Stimulated activated CD4-positive, alpha-beta T cell treated with anti-CD3 and anti-CD28 coated beads, TNF-alpha, amount 100 ng/mL, for 48 hours (primary cell): ENCODE data around the gene PPP1R9A.

ENCODE experiments used
- DNase-seq, 3 donors: peaks; one replicate each; pipeline ENCODE4 v3.0.0-alpha.2; 2020; ENCODE audit warnings: low read depth in 3 of 3

Gene PPP1R9A

DNA sequence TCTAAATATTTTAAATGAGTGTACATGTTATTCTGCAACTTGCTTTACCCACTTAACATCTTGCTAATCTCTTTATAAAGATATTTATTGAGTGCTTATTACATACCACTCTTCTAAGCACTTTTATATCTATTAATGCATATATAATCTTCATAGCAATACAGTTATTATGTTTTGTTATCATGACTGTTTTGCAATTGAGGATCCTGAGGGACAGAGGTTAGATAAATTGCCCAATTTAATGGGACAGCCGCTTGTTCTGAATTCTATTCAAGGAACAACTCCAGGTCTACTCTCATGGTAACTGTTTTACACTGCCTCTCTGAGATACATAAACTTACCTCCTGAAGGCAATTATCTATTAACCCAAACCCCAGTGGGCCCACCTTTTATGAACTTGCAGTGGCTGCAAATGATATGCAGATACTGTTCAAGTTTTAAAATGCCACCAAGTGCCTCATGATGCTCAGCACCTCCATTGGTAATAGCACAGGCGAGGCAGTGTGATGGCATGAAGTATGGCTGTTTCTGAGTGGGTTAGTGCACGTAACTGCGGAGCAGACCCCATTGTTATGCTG lies 356.5 kb downstream of the PPP1R9A start:
- DNase-seq, result no peak

DNA sequence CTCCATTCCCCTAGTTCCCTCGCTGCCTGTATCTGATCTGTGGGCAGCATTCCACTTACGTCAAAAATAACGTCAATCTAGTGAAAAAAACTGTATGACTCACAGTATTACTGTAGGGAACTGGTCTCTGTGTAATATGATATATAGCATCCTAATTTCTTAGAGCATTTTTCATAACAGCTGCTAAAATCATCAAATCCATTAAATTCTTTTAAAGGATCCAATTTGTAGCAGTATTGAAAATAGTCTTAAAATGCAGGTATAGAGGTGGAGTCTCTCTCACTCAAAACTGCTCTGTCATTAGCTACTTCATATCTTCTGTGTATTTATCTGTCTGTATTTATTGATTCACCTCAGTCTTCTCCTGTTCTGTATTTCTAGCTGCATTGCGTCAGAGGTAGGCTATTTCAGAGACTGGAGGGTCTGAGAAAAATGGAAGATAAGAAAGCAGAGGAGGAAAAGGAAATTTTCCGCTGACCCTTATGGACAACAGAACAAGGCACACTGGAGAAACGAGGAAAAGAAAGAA lies 357.0 kb downstream of the PPP1R9A start:
- DNase-seq, result no peak

DNA sequence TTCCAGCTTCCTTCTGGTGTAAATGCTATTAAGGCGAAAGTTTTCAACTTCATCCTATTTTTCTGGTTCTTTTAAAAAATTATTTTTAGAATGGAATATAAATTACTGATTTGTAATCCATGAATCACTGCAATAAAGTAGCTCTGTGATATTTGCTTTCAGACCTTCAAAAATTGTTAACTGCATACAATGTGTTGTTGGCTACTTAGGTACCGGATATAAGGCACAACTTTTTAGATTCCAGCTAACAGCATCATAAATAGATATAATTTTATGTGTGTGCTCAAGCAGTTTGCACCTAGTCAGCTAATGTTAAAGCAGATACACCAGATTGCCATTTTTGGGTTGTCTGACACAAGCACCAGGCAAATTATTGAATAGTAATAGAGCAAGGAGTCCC lies 358.2 kb downstream of the PPP1R9A start:
- no peak for DNase-seq

DNA sequence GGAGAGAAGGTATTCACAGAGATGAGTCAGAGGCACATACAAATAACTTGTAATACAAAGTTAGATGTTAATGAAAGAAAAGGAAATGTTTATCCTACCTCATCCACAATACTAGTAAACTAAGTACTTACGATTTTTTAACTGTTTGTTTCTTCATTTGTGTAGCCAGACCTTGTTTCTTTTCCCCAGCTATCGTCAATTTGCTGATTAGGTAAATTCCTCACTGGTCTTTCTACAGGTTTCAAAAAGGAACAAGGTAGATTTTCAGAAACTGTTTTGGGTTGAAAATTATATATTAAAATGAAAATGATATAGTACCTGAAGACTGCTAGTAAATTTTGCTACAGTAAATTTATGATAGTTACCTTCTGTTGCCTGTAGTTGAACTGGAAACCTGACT lies 360.4 kb downstream of the PPP1R9A start:
- no peak for DNase-seq

DNA sequence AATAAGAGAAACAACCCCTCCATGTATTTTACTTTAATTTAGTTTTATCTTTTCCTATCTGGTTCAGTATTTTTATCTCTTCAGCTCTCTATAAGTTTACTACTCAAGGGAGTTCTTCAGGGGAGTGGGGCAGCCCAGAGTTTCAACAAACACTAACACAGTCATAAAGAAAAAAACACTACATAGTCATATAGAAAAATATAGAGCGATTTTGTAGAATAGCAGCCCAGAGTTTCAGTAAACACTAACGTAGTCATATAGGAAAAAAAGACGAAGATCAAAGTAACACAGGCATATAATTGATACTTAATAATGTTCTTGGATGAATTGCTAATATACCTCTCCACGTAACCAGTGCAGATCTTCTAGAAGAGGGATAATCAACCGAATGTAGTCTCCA lies 362.2 kb downstream of the PPP1R9A start:
- no peak for DNase-seq

DNA sequence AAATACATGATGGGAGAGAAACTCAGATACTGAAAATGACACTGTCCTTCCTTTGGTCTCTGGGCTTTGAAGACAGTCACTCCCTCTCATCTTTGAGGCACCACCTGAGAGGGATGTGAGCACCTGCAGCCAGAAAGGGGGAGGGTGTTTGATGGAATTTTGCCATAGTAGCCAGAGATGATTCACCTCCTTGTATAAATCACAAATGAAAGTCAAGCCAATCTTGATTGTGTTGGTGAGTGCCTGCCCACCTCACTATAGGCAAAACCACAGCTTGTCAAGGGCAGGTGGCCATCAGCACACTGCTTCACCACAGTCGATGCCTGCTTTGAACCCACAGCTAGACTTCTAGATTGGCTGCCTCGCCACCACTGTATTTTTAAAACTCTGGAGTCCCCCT lies 368.7 kb downstream of the PPP1R9A start:
- no peak for DNase-seq

DNA sequence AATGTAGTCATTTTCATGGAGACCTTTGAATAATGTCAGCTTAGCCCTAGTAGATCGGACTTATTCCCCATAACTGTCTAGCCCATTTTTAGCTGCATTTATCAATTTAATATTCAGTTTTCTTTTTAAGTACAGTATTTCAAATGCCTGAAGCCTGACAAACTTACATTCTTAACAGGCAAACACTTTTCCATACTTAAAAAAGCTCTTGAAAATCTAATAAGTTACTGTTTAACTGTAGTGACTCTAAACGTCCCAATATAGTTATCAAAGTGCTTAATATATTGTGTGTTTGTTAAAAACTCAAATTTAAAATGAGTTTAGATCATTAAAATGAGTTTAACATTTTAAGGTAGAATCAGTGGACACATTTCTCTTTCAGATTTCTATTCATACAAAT lies 372.0 kb downstream of the PPP1R9A start:
- DNase-seq, result no peak

DNA sequence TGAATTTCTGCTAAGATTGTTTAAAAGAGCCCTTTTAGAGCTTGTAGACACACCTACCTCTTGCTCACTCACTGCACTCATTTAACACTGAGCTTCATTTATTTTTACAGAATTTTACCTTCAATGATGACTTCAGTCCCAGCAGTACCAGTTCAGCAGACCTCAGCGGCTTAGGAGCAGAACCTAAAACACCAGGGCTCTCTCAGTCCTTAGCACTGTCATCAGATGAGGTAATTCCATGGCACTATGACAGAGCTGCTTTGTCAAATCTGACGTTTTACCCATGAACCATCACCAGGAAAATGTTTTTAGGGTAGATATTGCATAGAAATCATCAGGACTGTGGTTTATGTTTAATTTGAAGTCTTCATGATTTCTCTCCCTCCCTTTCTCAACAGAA lies 378.7 kb downstream of the PPP1R9A start:
- DNase-seq, result no peak

DNA sequence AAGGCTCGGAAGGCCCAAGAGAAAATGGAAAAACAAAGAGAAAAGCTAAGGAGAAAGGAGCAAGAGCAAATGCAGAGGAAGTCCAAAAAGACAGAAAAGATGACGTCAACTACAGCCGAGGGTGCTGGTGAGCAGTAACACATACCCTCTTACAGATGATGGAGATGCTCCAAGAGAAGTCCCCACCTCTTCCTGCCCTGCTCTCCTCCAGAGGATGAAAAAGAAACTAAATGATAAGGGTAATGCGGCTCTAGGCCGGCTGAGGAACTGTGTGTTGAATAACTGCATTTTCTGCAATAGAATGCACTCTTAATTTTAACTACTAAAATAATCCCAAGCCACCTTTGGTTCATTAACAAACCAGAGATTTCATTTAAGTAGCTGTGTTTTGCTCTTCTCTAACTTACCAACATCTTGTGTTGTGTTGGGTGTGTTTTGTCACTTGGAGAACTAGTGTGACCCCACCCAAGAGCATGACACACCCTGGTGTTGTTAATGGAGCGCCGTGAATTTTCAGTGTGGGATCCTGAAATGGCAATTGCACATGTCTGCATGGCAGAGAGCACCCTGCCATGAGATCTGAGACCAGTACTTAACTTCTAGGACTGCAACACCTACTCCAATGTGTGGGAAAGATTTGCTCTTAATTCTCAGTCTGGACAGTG lies 382.9 kb downstream of the PPP1R9A start:
- DNase-seq, result no peak

DNA sequence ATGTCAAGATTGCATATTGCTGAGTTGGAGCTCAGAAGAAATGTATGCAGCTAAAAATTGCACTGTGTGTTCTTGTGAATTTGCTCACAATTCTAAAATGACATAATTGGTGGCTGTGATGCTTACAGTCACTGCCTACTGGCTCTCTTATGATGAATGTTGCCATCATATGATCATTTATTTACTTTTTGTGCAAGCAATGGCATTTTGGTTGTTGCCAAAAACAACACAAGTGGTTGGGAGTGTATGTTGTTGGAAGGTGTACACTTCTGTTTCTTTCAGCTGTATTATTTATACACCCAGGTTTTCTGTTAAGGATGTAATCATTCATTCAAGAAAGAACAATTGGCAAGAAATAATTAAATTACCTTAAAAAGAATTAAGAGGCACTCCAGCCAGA lies 388.0 kb downstream of the PPP1R9A start:
- no peak for DNase-seq

DNA sequence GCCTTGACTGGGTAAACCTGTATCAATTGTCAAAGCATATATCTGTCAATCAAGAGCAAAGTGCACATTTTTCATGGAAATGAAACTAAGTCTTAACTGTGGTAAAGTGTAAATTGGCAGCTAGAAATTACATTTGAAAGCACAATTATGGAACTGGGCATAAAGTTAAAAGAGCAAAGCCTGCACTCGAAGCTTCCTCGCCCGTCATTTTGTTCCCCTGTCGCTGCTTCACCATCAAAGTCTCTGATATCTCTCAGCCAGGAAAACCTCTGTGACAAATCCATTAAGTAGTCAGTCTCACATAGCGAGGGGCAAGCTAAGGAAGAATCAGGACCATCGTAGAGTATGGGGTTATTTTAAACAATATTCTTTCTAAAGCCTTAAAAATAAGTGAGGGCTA lies 389.1 kb downstream of the PPP1R9A start:
- DNase-seq, result no peak

DNA sequence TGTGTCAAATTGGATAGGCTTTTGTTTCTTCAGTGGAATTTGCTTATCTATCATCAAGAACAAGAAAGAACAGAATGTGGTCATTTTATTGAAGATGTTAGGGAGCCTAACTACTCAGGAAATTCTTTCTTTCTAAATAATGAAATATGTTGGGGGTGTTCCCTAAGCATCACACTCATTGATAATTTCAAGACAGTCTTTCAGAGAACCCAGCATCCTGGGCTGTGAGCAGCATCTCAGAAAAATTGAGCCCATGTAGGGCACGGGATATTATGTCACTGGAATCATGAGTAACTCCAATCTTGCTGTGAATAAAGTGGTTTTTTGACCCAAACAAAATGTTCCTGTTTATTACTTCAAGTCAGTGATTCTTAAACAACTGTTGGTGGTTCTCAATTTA lies 389.6 kb downstream of the PPP1R9A start:
- no peak for DNase-seq

DNA sequence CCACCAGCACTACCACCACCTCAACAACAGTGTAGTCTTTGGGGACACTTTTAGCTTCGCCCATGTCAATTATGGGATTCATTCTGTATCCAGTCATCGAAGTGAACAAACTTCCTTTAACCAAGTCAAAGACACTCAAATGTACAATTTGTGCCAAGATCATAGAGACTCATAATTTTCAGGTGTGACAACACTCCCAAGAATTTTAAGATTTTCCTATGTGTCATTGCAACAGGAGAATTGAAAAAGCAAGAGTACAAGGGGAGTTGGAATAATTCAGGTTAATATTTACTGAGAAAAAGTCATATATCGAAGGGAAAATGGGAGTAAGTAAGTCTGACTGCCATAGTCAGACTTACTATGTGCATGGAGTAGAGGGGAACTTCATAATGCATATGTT lies 390.7 kb downstream of the PPP1R9A start:
- DNase-seq, result no peak

DNA sequence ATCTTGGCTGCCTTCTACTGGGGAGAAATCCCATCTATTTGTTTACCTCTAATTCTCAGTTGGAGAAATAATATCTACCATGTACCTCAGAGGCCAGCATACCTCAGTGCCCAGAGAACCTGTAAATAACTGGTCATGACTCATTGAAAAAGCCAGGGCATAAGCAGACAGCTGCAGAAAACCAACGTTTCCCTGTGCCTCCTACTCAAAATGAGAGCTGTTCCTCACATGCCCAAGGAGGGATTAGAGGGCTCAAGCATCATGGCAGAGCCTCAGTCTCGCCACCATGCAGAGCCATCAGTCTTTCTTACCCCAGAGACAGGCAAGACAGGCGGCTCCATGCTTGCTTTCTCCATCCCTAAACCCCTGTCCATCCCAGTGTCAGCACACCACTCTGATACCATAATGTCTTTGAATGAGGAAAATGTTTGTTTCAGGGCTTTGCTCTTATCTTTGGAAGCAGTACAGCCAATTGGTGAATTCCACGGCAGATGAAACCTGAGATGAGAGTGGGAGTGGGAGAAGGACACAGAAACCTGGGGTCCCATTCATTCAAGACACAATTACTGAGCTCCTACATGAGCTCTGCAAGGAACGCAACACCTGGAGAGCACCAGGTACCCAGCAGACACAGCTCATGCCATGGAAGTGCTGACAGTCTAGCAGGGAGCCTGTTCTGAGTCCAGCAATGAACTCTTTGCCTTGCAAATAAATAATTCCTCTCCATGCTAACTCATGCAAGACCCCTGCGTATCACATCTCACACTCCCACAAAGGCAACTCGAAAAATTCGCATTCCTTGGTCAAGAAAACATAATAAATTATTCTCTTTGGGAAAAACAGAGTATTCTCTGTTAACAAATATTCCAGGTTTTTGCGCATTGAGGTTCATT lies 395.9 kb downstream of the PPP1R9A start:
- no peak for DNase-seq

DNA sequence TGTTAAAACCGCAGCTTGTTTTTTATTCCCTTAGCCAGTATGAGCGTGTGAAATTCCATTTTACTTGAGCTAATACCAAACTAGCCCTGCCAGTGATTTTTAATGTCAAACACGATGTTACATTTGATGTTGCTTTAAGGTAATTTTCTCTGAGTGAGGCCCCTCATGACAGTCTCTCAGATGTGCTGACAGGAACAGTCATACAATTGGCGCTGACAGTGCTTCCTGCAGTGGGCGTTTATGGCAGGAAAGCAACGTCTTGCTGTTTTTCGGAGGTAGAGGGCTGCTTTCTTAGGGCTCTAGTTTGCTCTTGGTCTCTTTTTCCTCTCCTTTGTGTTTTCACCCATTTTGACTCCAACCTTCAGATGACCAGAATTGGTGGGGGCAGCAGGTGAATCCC lies 397.6 kb downstream of the PPP1R9A start:
- no peak for DNase-seq

DNA sequence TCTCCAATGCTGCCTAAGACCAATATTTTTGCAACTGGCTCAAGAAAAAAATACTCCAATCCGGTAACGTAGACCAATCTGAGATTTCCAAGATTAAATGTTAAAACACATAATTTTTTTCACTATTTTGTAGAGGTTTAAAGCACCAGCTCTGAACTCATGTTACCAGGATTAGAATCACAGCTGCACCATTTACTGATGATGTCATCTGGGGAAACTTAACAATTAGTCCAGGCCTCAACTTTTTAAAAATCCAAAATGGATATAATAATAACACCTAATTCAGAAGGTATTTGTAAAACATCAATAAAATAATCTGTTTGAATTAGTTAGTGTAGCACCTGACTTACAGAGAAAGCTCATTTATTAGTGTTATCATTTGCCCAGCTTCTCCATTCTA lies 402.6 kb downstream of the PPP1R9A start:
- DNase-seq, result no peak

DNA sequence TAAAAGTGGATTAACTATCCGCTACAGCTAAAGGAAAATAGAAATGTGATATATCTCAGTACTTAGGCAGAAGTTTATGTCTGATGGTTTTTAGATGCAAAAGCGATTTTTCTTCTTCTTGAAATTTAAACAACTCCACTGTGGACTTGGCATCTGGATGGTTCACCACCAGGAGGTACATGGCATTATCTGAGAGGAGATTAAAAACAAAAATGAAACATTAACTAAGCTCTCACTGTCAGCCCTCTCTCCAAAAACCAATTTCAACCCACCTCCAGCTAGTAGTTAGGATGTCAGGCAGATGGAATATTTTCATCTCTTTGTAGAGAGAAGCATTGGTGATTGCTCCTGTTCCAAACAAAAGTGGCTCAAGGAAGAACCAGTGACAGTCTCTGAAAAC lies 404.0 kb downstream of the PPP1R9A start:
- DNase-seq, result no peak

DNA sequence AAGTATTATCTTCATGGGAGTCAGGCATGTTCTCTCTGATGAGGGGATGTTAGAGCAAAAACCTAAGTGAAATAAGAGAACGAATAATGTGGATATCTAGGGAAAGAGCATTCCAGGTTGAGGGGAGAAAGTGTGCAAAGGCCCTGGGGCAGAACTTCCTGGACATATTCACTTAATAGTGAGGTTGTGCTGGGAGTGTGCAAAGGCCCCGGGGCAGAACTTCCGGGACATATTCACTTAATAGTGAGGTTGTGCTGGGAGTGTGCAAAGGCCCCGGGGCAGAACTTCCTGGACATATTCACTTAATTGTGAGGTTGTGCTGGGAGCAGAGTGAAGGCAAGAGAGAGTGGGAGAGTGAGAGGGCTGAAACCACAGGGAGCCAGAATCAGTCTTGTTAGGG lies 405.2 kb downstream of the PPP1R9A start:
- no peak for DNase-seq

DNA sequence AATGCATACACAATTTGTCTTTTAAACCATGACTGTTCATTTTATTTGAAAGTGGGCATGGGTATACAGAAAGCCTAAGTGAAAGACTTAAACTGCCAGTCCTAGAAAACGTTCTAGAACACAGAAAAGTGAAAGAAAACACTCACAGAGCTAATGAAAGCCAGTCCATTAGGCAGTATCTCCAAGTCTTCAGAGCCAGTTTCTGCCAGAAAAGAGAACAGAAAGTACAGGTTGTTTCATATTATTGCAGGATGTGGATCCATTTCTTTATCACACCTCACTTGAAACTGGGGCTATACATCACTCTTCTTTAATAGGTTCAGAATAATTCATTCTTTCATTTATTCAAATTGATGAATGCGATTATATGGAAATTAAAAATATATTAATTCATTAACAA lies 409.2 kb downstream of the PPP1R9A start:
- DNase-seq, result no peak

DNA sequence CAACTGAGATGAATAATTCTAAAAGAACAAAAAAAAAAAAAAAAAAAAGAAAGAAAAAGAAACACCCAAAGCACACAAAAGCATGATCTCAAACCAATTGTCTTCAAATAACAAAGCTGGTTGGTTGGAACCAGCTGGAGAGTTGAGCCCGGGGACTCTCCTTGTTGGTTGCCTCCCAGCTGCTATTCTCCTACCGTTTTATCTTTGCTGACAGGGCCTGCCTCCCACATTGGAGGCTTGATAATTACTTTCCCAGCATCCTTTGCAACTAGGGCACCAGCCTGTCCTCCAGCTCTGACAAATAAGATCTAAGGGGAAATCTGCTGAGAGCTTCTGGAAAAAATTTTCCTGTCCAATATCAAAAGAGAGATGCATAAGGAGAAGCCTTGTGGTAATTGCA lies 410.2 kb downstream of the PPP1R9A start:
- no peak for DNase-seq

DNA sequence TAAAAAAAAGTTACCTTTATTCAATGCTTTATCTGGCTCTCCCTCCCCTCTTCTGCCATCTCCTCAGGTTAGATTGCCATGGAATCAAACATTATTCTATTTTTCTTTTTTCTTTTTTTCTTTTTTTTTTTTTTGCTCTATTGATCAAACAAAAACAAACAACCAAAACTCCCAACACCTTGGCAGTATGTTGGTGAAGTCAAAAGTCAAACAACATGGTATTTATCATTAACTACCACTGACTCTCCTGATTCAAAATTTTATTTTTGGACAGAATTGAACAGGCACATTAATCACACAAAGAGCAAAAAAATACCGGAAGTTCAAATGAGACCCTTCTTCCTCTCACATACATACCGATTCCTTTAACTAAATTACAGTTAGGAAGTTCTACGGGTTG lies 410.6 kb downstream of the PPP1R9A start:
- DNase-seq, result no peak

DNA sequence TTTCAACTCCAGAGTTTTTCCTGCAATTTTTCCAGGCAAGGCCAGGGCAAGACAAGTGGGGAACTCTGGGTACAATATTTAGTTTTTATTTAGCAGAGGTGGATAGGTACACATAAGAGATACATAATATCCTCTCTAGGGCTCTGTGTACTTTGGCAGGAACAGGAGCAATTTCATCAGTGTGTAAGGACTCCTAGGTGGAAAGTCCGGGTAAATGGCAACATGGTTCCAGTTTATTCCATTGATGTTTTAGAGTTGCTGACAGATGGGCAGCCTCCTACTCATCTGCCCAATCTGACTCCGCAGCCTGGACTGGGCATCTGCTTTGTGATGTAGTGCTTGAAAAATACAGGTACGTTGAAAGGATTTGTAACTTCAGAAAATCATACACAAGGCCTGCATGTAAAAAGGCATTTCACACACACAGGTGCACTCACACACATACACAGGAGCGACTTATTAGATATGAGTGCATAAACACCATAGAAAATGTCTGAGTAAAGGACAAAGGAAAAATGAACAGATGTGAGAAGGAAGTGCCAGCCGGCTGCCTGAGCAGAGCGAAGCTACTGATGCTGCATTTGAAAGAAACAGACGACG lies 411.2 kb downstream of the PPP1R9A start:
- no peak for DNase-seq
